Esophagus muscularis mucosa (tissue), 3 donors: ENCODE data around the gene SEMA5B.

Source experiments
- CTCF ChIP-seq, 3 experiments: fragments of 200-600 bp in 2 of 3; fragments of 450-650 bp in 1 of 3; sonication (generic) in 2 of 3; IDR thresholded peaks; one replicate each; pipeline ENCODE4 v1.5.1; 2017 to 2019; ENCODE audit warnings: antibody characterized with exemption in 3 of 3, mild to moderate bottlenecking in 2 of 3, moderate library complexity in 1 of 3
- EP300 ChIP-seq: sonication (generic); formaldehyde crosslinking; IDR thresholded peaks from one replicate; pipeline ENCODE4 v1.6.1; 2017; ENCODE audit warnings: antibody characterized with exemption

GRCh38 chr3:122912772-122913538 lies 114.6 kb downstream of the SEMA5B start:
- TF ChIP-seq CTCF (IDR thresholded peaks at IDR 0.05) (no peak), EP300 (no peak)
